Measurements from ENCODE around the gene RAD18. TPM values are rescaled to one million over a fixed set of nuclear protein-coding genes. Genes with fewer than 3 reads are reported as not detected.

The RAD18 gene
- total RNA-seq, 1 donor, result 10.2 TPM

GRCh38 chr3:8869613-8870012 lies 93.7 kb downstream of the RAD18 start:
- DNase-seq (ENCODE audit: low read depth in 2 of 3, low spot score in 2 of 3), result no peak

GRCh38 chr3:8868996-8869395 lies 94.3 kb downstream of the RAD18 start:
- DNase-seq (ENCODE audit: low read depth in 2 of 3, low spot score in 2 of 3), result no peak

DNA sequence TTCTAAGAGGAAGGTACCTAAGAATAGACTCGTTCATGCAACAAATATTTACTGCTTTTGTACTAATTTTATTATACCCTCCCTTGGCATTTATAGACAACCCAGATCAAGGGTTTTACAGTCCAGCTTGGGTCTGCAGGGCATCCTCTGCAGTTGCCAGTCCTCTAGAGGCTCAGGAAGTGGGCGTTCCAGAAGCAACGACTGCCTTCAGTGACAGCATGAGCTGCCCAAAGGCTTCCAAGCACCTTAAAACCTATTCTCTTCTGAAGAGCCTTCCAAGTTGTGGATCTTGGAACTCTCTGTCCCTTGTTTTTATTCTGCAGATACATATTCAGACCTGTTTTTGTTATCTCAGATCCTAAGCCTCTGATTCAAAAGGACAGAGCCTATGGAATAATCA lies 95.6 kb downstream of the RAD18 start:
- no peak for DNase-seq (ENCODE audit: low read depth in 2 of 3, low spot score in 2 of 3)

GRCh38 chr3:8865697-8866096 lies 97.6 kb downstream of the RAD18 start:
- DNase-seq (ENCODE audit: low read depth in 2 of 3, low spot score in 2 of 3), result no peak

- DNase-seq (ENCODE audit: low read depth in 2 of 3, low spot score in 2 of 3), result no peak
These were observed 98.6 kb downstream of the RAD18 start for GRCh38 chr3:8864402-8865350.

DNA sequence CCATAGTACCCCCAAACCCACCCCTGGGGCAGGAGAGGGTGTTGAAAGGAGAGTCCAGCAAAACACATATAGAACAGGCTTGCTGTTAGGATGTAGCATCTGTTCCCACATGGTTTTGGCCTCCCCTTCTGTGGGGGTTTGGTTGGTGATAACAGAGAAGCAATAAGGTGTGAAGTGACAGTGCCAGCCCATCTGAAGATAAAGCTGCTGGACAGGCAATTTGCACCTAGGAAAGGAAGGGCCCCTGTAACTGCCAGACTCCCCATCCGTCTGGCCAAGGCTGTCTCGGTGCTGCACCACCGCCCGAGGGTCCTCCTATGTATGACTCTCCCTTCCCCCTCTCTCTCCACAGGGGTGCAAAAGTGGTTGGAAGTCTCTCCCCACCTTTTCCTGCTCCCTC lies 99.4 kb downstream of the RAD18 start:
- no peak for DNase-seq (ENCODE audit: low read depth in 2 of 3, low spot score in 2 of 3)

GRCh38 chr3:8857720-8858367 lies 105.4 kb downstream of the RAD18 start:
- no peak for DNase-seq (ENCODE audit: low read depth in 2 of 3, low spot score in 2 of 3)

GRCh38 chr3:8856721-8857120 lies 106.6 kb downstream of the RAD18 start:
- DNase-seq (ENCODE audit: low read depth in 2 of 3, low spot score in 2 of 3), result no peak

GRCh38 chr3:8856071-8856470 lies 107.2 kb downstream of the RAD18 start:
- DNase-seq (ENCODE audit: low read depth in 2 of 3, low spot score in 2 of 3), result no peak

DNA sequence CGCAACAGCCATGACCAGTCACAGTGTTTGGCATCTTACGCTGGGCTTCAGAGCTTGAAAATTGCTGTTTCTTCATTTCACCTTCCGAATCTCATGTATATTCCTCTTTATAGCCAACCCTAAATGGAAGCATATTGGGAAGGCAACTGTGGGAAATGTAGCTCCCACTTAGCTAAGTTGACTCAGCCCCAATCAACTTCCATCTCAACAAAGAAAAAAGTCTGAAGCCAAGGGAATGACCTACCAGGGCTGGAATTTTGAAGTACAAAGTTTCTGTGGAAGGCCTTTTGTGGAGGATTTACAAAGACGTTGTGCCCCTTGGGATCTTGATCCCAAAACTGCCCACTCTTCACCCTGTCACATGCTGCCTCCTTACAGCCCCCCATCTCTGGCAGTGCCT lies 108.6 kb downstream of the RAD18 start:
- no peak for DNase-seq (ENCODE audit: low read depth in 2 of 3, low spot score in 2 of 3)

DNA sequence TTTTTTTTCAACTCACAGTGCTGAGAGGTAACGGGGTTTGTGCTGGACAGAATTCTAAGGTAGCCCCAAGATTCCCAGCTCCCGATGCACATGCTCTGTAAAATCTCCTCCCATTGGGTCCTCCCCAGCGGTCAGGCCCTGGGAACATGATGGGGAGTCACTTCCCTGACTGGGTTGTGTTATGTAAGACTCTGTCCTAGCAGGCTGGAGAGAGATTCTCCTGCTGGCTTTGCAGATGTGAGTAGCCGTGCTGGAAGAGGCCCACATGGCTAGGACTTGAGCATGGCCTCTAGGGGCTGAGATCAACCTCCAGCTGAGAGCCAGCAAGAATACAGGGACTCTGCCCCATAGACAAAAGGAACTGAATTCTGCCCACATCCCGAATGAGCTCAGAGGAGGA lies 110.2 kb downstream of the RAD18 start:
- DNase-seq (ENCODE audit: low read depth in 2 of 3, low spot score in 2 of 3), result no peak

- DNase-seq (ENCODE audit: low read depth in 2 of 3, low spot score in 2 of 3), result no peak
These were observed 110.8 kb downstream of the RAD18 start for GRCh38 chr3:8852511-8852910.

GRCh38 chr3:8851703-8852102 lies 111.6 kb downstream of the RAD18 start:
- DNase-seq (ENCODE audit: low read depth in 2 of 3, low spot score in 2 of 3), result no peak

GRCh38 chr3:8848696-8849131 lies 114.6 kb downstream of the RAD18 start:
- DNase-seq (ENCODE audit: low read depth in 2 of 3, low spot score in 2 of 3), result no peak

- DNase-seq (ENCODE audit: low read depth in 2 of 3, low spot score in 2 of 3), result no peak
These were observed 116.0 kb downstream of the RAD18 start for GRCh38 chr3:8847317-8847716.

- no peak for DNase-seq (ENCODE audit: low read depth in 2 of 3, low spot score in 2 of 3)
These were observed 117.1 kb downstream of the RAD18 start for GRCh38 chr3:8846176-8846575.

- DNase-seq (ENCODE audit: low read depth in 2 of 3, low spot score in 2 of 3), result no peak
These were observed 117.6 kb downstream of the RAD18 start for GRCh38 chr3:8845641-8846040.

DNA sequence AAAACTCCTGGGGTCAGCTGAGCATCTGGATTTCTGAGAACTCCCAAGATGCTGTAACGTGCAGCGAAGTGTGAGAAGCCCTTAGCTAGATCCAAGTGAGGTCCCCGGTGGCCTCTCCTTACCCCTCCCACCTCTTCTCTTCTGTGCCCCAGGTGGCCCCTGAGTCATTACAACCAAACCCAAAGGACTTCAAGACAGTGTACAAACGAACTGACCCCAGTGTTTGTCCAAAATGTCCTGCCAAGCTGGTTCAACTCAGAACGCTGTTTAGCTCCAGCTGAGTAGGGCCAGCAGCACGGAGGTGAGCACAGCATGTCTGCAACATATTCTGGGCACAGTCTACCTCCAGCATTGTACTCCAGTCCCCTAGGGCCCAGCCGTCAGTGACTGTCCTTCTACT lies 119.9 kb downstream of the RAD18 start:
- DNase-seq (ENCODE audit: low read depth in 2 of 3, low spot score in 2 of 3), result no peak

DNA sequence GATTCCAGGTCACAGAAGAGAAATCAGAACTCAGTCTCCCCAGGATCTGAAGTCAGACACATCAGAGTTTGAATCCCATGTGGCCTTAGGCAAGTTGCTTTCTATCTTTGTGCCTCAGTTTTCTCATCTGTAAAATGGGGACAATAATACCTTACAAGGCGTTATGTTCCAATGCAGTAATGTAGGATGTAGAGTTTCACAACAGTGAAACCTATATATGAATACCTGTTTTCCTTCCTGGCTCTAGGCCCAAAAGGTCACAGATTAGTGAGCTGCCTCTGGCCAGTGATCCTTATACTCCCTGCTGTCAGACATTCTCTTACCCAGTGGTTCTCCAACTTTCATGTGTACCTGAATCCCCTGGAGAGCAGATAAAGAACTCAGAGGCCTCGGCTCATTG lies 121.0 kb downstream of the RAD18 start:
- no peak for DNase-seq (ENCODE audit: low read depth in 2 of 3, low spot score in 2 of 3)

- DNase-seq (ENCODE audit: low read depth in 2 of 3, low spot score in 2 of 3), result no peak
These were observed 121.8 kb downstream of the RAD18 start for GRCh38 chr3:8841472-8841871.

GRCh38 chr3:8840556-8840955 lies 122.7 kb downstream of the RAD18 start:
- no peak for DNase-seq (ENCODE audit: low read depth in 2 of 3, low spot score in 2 of 3)
